ENCODE results near the gene CPNE4.
A peak's percentile ranks its signal among the peaks of the same experiment; 100 is the strongest.
"Not testable (repeated sequence)": the region's sequence is repeated elsewhere in the genome, so short reads cannot be mapped to it uniquely, and the experiment has no call there.

CPNE4 gene

GRCh38 chr3:132034486-132035464, at the start of gene CPNE4:
TSS of gene CPNE4 (minus strand) at chr3:132035014.
- DNase-seq, result peak; percentile 76 to 80

GRCh38 chr3:132083583-132084279, 48.9 kb upstream of the CPNE4 start:
- DNase-seq, result no peak

DNA sequence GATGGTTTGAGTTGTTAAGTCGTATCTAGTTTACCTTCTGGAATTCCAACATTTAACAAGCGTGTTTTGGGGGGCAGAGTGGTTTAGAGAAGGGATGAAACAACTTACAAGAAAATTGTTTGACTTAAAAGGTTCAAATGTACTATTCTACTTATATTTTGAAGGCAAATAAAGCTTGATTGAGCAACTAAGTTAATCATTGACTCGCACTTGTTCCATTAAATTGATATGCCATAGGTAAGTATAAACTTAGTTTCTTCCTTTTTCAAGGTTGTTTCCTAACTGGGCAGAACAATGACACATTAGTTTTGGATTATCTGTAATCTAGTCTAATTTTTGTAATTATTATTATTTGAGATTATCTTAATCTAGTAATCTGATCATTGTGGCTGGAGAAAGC, 48.3 kb upstream of the CPNE4 start:
- no peak for DNase-seq

DNA sequence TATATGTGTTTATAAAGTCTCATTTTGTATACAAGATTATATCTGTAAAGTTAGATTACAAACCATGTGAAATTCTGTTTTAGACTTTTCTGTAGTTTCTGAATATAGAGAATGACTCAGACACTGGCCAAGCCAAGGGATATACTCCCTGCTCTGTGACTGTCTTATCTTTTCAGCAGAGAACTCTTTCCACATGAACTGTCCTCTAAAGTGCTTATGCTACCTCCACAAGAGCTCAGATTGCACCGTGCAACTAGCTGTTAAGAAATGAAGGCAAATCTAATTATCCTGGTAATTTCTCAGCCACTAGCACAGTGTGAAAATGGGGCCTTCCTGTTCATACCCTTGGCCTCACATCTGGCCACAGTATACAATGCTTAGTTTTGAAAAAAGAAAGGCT, 44.3 kb upstream of the CPNE4 start:
- DNase-seq, result no peak

GRCh38 chr3:132073771-132074170, 39.0 kb upstream of the CPNE4 start:
- DNase-seq, result no peak

GRCh38 chr3:132071043-132071442, 36.2 kb upstream of the CPNE4 start:
- DNase-seq, result no peak

- no peak for DNase-seq
Measured at GRCh38 chr3:132064114-132064513, 29.3 kb upstream of the CPNE4 start.

- no peak for DNase-seq
Measured at GRCh38 chr3:132062535-132062934, 27.7 kb upstream of the CPNE4 start.

- DNase-seq, result no peak
Measured at GRCh38 chr3:132055872-132056271, 21.1 kb upstream of the CPNE4 start.

DNA sequence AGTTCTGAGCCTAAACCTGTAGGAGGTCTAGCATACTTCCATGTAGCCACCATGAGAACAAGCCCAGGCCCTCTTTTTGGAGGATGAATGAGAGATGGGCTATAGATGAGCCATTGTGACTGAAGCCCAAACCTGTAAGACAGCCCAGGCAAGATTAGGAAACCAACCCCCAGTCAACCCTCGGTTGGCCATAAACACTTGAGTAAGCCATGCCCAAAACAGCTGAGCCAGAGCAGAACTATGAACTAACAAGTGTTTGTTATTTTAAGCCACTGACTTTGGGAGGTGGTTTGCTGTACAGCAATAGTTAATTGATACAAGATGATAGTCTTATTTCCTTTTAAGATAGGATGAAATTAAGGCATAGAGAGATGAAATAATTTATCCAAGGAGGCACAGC, 12.4 kb upstream of the CPNE4 start:
- no peak for DNase-seq

DNA sequence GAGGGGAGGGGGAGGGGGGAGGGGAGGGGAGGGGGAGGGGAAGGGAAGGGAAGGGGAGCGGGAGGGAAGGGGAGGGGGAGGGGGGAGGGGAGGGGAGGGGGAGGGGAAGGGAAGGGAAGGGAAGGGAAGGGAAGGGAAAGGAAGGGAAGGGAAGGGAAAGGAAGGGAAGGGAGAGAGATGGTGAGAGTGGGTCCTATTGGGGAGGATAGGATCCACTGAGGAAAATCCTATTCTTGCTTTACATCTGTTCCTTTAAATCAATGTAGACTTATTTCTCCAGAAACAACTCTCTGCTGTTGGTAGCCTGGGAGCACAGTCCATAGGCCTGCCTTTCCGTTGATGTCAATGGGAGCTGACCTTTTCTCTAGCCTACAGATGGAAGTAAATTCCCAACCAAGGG, 10.1 kb upstream of the CPNE4 start:
- DNase-seq, result not testable (repeated sequence)

GRCh38 chr3:132042681-132043080, 7.9 kb upstream of the CPNE4 start:
- DNase-seq, result no peak

DNA sequence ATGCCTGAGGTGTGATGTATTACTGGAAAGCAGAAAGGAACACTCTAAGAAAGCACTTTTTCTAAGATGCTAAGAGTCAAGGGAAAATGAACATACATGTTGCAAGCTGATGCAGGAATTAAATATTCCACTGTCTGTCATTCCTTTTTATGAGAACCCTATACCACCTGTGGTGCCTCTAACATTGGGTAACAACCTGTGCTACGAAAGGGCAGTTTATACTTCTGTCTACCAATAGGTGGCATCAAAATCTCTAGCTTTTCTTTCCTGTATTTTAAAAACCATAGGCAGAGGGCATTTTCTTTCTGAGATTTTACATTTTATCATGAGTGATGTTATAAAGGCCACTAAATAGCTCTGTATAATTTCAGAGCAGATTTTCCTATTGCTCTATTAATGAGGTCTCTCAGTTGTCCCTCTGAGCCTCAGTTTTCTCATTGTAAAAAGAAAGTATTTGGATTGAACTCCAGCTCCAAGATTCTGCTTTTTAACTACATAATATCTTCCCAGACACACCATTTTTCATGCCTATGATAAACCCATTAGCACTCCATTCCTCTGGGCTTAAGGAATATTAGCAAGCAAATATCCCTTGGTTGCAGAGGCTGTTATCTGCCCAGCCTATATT, 3.5 kb upstream of the CPNE4 start:
- DNase-seq, result no peak

DNA sequence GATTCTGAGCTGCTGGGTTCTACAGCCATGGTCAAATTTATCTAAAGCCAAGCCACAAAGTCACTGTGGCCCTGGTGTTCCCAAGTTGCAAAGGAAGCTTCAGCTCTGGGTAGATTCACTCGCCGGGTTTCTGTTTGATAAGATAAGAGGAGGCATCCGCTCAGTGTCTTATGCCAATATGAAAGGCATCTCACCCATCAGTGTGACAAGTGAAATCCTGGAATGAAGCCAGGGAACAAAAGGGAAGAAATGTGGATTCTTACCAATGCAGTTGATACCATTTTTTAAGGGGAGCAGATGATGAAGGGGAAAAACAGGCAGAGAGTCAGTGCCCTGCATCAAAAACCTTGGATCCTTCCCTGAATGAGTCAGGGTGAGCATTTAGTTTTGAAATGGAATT, 2.8 kb upstream of the CPNE4 start:
- DNase-seq, result no peak

DNA sequence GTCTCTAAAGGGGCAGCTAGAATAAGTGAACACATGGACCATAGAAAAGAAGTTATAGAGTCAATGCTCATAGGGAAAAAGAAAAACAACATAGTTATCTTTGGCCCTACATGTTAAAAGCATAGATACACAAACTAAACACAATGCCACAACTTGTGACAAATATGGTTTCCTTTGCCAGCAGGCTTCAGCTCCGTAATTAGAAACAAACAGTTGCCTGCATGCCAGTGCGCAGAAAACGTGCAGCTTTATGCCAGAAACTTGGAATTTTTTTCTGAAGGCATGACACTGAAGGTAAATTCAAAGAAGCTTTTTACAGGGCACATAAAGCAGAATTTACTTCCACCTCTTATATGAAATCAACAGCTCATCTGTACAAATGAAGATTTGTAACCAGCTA, 2.2 kb upstream of the CPNE4 start:
- DNase-seq, result no peak

GRCh38 chr3:132034097-132034485, 723 bp downstream of the CPNE4 start:
- no peak for DNase-seq

- DNase-seq, result no peak
Measured at GRCh38 chr3:132033471-132033870, 1.3 kb downstream of the CPNE4 start.

GRCh38 chr3:132032959-132033358, 1.9 kb downstream of the CPNE4 start:
- no peak for DNase-seq

GRCh38 chr3:132029182-132029902, 5.5 kb downstream of the CPNE4 start:
- DNase-seq, result peak; percentile 68 to 71

- DNase-seq, result no peak
Measured at GRCh38 chr3:132022914-132023313, 11.9 kb downstream of the CPNE4 start.

- DNase-seq, result no peak
Measured at GRCh38 chr3:132020058-132020457, 14.8 kb downstream of the CPNE4 start.

DNA sequence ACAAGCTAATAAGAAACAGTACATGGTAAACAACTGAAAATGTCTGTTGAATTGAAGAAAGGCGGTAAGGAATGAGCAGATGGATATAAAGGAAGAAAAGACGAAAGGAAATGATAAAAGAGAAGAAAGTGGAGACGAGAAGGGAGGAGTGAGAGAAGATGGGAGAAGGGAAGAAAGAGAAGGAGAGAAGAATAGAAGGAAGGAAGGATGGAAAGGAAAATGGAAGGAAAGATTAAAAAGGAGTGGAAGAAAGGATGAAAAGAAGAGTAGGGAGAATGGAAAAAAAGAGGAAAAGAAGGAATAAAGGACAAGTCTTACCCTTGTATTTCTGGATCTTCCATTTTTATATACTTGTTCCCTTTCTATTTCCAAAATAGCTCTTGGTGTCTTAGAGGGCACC, 17.7 kb downstream of the CPNE4 start:
- DNase-seq, result no peak
